Measurements from ENCODE around the gene PSMC3IP.
"Not testable (repeated sequence)": the region's sequence is repeated elsewhere in the genome, so short reads cannot be mapped to it uniquely, and the experiment has no call there.

Gene PSMC3IP

DNA sequence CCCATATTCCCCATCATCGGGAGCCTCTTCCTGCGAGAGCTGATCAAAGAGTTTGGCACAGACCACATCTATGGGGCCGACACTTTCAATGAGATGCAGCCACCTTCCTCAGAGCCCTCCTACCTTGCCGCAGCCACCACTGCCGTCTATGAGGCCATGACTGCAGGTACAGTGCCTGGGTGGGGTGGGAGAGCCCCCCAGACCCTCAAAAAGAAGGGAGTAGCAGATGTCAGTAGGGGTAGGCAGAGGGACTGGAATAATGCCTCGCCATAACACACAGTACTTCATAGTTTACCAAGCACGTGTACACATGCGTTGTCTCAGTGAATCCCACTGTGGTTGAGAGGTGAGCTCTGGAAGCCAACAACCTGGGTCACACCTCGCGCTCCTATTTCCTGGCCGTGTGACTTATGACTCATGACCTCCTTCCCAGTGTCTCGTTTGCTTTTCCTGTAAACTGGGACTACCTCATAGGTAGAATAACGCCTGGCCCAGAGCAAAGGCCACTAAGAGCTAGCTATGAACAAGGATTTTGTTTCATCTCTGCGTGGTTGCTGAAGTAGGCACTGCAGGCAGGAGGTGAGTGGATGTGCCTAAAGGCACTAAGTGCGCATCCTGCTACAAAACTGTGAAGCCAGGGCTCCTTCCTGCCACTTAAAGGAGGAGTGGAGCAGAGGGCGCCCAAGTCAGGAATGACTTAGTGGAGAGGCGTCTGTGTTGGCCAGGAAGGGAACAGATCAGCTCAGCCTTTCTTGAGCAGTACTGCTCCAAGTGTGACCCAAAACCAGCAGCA, 36.3 kb downstream of the PSMC3IP start:
- DNase-seq (ENCODE audit: low read depth in 3 of 3, low spot score in 1 of 3): no peak

- DNase-seq (ENCODE audit: low read depth in 3 of 3, low spot score in 1 of 3): not testable (repeated sequence)
Observed at GRCh38 chr17:42540558-42540957, 37.0 kb downstream of the PSMC3IP start.

GRCh38 chr17:42538482-42538881, 39.0 kb downstream of the PSMC3IP start:
- DNase-seq (ENCODE audit: low read depth in 3 of 3, low spot score in 1 of 3): no peak

GRCh38 chr17:42537826-42538451, 39.6 kb downstream of the PSMC3IP start:
- no peak for DNase-seq (ENCODE audit: low read depth in 3 of 3, low spot score in 1 of 3)

GRCh38 chr17:42537156-42537805, 40.2 kb downstream of the PSMC3IP start:
- DNase-seq (ENCODE audit: low read depth in 3 of 3, low spot score in 1 of 3): no peak

DNA sequence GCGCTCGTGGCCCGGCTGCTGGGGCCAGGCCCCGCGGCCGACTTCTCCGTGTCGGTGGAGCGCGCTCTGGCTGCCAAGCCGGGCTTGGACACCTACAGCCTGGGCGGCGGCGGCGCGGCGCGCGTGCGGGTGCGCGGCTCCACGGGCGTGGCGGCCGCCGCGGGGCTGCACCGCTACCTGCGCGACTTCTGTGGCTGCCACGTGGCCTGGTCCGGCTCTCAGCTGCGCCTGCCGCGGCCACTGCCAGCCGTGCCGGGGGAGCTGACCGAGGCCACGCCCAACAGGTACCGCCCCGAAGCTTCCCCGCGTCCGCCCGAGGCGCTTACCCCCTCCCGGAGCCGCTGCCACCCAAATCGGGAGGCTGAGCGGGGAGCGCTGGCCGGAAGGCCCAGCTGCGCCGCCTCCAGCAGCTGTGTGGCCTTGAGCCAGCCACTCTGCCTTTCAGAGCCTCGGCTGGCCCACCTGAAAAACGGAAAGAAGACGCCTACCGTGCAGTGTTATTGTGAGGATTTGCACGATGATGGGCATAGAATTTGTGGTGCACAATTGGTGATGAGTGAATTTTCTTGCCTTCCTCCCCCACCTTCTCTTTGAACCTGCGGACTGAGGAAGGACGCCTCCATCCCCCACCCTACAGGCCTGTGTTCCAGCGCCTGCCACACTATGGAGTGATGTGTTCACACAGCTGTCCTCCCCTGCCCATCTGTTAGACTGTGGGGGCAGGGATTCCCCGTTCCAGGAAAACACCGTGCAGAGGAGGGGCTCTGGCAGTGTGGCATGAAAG, 41.0 kb downstream of the PSMC3IP start:
- peak in 2 of 3 donors; percentile 30 to 54 for DNase-seq (ENCODE audit: low read depth in 3 of 3, low spot score in 1 of 3)

- DNase-seq (ENCODE audit: low read depth in 3 of 3, low spot score in 1 of 3): peak; percentile 50 to 71 (median 56)
Observed at GRCh38 chr17:42536048-42536371, 41.5 kb downstream of the PSMC3IP start, which contains the start of gene NAGLU. TSS of gene NAGLU (plus strand) at chr17:42536241. CDS start at chr17:42536273, 32 bp downstream.

DNA sequence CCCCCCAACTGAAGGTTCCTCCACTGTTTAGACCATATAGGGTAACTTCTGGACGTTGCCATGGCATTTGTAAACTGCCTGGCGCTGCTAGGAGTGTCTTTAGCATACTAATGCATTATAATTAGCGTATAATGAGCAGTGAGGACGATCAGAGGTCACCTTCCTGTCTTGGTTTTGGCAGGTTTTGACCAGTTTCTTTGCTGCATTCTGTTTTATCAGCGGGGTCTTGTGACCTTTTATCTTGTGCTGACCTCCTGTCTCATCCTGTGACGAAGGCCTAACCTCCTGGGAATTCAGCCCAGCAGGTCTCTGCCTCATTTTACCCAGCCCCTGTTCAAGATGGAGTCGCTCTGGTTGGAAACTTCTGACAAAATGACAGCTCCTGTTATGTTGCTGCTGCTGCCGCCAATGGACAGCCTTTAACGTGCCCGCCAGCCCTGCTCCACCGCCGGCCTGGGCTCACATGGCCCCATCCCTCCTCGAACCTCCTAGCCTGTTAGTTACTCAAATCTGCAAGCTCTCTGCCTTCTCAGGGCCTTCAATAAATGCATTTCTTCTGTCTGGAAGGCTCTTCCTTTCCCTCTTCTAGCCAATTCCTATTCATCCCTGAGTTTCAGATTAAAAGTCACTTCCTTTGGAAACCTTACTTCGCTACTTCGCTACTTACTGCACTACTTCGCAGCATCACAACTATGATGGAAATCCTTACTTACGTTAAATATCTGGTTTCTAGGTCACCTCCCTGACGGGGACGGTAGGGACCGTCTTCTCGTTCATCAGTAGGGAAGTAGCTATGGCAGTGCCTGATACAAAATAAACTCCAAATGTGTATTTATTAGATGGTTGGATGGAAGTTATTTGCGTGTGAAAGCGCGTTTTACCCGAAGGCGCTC, 42.1 kb downstream of the PSMC3IP start:
- DNase-seq (ENCODE audit: low read depth in 3 of 3, low spot score in 1 of 3): no peak

- peak in 2 of 3 donors; percentile 13 to 32 for DNase-seq (ENCODE audit: low read depth in 3 of 3, low spot score in 1 of 3)
Observed at GRCh38 chr17:42531455-42532354, 45.8 kb downstream of the PSMC3IP start.

- no peak for DNase-seq (ENCODE audit: low read depth in 3 of 3, low spot score in 1 of 3)
Observed at GRCh38 chr17:42530952-42531454, 46.5 kb downstream of the PSMC3IP start.

DNA sequence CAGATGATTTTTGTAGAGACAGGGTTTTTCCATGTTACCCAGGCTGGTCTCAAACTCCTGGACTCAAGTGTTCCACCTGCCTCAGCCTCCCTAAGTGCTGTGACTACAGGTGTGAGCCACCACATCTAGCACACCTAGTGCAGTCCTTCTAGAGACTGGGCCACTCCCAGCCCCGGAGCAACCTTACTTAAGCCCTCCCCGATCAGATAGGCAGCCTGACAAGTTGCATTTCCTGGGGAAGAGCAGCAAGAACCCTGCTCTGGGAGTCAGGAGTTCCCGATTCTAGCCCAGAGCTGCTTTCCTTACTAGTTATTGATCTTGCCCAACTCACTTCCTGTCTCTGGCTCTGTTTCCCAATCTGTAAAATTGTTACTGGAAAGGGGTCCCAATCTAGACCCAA, 48.5 kb downstream of the PSMC3IP start:
- no peak for DNase-seq (ENCODE audit: low read depth in 3 of 3, low spot score in 1 of 3)

DNA sequence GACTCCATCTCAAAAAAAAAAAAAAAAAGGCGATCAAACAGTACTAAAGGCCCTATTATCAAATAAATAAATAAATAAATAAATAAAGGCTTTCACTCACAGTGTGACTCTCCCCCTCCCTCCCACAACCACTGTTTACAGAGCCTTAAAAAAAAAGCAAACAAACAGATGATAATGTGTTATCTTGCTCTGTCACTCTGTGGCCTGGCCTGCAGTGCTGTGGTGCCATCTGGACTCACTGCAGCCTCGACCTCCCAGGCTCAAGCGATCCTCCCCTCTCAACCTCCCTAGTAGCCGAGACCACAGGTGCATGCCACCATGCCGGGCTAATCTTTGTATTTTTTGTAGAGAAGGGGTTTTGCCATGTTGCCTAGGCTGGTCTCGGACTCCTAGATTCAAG, 49.6 kb downstream of the PSMC3IP start:
- DNase-seq (ENCODE audit: low read depth in 3 of 3, low spot score in 1 of 3): no peak

DNA sequence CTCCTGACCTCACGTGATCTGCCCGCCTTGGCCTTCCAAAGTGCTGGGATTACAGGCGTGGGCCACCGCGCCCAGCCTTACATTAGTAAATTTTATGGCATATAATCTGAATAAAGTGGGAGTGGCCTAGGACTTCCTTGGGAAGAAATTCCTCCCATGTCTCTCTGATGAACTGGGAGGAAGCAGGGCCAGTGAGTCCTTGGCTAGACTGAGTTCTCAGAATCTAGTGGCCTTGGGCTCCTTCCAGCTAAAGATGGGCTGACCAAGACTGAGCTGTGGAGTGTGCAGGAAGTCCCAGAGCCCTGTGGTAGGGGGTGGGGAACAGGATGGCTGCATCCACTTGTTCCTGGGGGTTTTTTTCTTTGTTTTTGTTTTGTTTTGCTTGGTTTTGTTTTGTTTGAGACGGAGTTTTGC, 51.5 kb downstream of the PSMC3IP start:
- DNase-seq (ENCODE audit: low read depth in 3 of 3, low spot score in 1 of 3): no peak

- DNase-seq (ENCODE audit: low read depth in 3 of 3, low spot score in 1 of 3): no peak
Observed at GRCh38 chr17:42525221-42525620, 52.3 kb downstream of the PSMC3IP start.

DNA sequence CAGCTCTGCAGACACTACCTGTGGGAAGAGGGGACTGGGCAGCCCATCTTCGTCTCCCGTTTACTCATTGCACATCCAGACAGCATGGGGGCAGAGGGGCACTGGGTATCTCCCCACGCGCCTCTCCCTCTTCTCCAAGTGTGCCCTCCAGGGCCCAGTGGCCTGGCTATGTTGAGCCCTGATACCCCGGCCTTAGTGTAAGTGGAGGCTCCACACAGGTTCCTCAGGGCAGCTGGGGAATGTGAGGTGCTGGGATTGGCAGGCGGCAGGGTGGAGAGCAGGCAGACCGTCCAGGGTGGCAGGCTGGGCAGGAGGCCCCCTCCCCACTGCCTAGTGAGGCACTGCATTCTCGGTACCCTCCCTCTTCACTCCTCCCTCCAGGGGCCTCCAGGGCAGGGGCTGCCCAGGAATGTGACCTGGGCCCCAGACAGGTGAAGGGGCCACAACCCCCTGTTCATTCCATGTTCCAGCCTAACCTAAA, 54.7 kb downstream of the PSMC3IP start:
- DNase-seq (ENCODE audit: low read depth in 3 of 3, low spot score in 1 of 3): no peak

All from stimulated activated CD4-positive, alpha-beta T cell treated with anti-CD3 and anti-CD28 coated beads, TNF-alpha, amount 100 ng/mL, for 1 hour (primary cell).